ENCODE results near the gene ZNF629.

ZNF629 gene

DNA sequence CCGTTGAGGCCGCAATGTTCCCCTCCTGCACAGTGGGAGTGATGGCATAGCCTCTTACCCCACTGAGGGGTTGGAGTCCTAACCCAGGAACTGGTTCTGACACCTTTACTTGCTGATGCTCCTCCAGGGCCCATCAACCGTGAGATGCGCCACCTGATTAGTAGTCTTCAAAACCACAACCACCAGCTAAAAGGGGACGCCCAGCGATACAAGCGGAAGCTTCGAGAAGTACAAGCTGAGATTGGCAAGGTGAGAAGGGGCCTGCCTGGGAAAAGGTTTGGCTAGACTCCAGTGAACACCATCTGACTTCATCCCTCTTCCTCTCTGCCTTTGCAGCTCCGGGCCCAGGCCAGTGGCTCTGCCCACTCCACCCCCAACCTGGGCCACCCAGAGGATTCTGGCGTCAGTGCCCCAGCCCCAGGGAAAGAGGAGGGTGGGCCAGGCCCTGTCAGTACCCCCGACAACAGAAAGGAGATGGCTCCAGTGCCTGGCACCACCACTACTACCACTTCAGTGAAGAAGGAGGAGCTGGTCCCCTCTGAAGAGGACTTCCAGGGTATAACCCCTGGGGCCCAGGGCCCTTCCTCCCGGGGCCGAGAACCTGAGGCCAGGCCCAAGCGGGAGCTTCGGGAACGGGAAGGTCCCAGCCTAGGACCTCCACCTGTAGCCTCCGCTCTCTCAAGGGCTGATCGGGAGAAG, 19.1 kb downstream of the ZNF629 start:
- TF ChIP-seq, protein P1, sequence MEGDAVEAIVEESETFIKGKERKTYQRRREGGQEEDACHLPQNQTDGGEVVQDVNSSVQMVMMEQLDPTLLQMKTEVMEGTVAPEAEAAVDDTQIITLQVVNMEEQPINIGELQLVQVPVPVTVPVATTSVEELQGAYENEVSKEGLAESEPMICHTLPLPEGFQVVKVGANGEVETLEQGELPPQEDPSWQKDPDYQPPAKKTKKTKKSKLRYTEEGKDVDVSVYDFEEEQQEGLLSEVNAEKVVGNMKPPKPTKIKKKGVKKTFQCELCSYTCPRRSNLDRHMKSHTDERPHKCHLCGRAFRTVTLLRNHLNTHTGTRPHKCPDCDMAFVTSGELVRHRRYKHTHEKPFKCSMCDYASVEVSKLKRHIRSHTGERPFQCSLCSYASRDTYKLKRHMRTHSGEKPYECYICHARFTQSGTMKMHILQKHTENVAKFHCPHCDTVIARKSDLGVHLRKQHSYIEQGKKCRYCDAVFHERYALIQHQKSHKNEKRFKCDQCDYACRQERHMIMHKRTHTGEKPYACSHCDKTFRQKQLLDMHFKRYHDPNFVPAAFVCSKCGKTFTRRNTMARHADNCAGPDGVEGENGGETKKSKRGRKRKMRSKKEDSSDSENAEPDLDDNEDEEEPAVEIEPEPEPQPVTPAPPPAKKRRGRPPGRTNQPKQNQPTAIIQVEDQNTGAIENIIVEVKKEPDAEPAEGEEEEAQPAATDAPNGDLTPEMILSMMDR (IDR thresholded peaks at IDR 0.05; ENCODE audit: extremely low read depth, insufficient read depth, missing control alignments) = no peak
- DNase-seq (ENCODE audit: low spot score) = no peak
- in situ Hi-C loops (cut with MboI; ENCODE audit: low pct_unique_long_range_greater_than_20kb, low sequenced_read_pairs, unreplicated experiment) = no loop called here

DNA sequence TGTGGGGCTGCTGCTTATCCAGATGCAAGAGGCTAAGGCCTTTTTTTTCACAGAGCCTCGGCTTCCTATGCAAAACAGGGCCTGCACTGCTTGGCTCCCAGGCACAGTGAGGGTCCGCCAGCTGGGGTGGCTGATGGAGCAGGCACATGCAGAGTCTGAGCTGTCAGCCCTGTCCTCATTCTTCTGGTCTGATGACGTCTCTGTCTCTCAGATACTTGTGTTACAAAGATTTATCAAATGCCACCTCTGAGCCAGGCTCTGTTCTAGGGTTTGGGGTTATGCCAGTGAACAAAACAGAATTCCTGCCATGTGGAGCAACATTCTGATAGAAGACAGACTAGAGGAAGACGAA, 20.1 kb downstream of the ZNF629 start:
- in situ Hi-C loops (cut with MboI; ENCODE audit: low pct_unique_long_range_greater_than_20kb, low sequenced_read_pairs, unreplicated experiment) = no loop called here
- no peak for DNase-seq (ENCODE audit: low spot score)
- TF ChIP-seq, protein P1 (IDR thresholded peaks at IDR 0.05; ENCODE audit: extremely low read depth, insufficient read depth, missing control alignments) = no peak

DNA sequence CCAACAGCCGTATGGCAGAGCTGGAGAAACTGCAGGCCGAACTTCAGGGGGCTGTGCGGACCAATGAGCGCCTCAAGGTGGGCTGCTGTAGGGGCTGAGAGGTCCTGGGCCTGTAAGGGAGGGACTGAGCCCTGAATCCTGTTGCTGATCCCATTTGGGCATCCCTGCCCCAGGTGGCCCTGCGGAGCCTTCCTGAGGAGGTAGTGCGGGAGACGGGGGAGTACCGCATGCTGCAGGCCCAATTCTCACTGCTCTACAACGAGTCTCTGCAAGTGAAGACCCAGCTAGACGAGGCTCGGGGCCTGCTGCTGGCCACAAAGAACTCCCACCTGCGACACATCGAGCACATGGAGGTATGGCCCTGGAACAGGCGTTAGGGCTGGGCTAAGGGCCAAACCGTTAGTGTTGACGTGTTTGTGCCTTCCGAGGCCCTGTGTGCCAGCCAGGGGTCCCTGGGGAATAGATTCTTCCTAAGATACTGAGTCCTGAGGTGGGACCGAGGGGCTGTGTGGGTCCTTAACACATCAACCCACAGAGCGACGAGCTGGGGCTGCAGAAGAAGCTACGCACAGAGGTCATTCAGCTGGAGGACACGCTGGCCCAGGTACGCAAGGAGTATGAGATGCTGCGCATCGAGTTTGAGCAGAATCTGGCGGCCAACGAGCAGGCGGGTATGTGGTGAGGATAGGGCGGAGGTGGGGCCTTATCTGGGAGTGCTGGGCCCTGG, 20.6 kb downstream of the ZNF629 start:
- TF ChIP-seq, protein P1 (IDR thresholded peaks at IDR 0.05; ENCODE audit: extremely low read depth, insufficient read depth, missing control alignments) = no peak
- no peak for DNase-seq (ENCODE audit: low spot score)
- in situ Hi-C loops (cut with MboI; ENCODE audit: low pct_unique_long_range_greater_than_20kb, low sequenced_read_pairs, unreplicated experiment) = no loop called here

DNA sequence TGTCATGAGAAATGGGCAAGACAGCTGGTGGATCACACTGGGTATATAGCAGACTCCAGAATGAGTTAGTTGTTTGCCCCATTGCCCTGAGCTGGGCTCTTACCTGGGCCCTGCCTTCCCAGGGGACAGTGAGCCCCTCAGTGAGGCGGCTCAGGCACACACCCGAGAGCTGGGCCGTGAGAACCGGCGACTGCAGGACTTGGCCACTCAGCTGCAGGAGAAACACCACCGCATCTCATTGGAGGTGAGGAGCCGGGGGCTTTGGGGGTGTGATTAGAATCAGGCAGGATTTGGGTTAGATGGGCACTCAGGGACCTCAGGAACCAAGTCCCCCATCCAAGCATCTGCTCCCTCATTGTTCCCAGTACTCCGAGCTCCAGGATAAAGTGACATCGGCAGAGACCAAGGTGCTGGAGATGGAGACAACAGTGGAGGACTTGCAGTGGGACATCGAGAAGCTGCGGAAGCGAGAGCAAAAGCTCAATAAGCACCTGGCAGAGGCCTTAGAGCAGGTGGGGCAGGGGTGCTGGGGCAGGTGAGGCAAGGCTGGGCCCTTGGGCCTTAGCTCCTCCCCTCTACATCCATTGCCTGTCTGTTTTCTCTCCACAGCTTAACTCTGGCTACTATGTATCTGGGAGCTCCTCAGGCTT, 22.1 kb downstream of the ZNF629 start:
- DNase-seq (ENCODE audit: low spot score) = no peak
- TF ChIP-seq, protein P1 (IDR thresholded peaks at IDR 0.05; ENCODE audit: extremely low read depth, insufficient read depth, missing control alignments) = no peak
- in situ Hi-C loops (cut with MboI; ENCODE audit: low pct_unique_long_range_greater_than_20kb, low sequenced_read_pairs, unreplicated experiment) = no loop called here

DNA sequence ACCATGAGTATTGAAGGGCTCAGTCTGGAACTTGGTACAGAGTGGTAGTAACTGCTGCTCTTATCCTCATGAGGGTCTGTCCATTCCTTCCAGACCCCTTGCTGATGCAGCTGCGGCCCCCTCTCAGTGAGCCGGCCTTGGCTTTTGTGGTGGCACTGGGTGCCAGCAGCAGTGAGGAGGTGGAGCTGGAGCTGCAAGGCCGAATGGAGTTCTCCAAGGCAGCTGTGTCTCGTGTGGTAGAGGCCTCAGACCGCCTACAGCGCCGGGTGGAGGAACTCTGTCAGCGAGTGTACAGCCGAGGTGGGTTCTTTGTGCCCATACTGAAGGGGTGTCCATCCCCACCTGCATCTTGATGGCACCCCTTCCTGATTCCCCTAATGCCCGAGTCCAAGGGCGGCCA, 22.9 kb downstream of the ZNF629 start:
- in situ Hi-C loops (cut with MboI; ENCODE audit: low pct_unique_long_range_greater_than_20kb, low sequenced_read_pairs, unreplicated experiment) = no loop called here
- DNase-seq (ENCODE audit: low spot score) = no peak
- TF ChIP-seq, protein P1 (IDR thresholded peaks at IDR 0.05; ENCODE audit: extremely low read depth, insufficient read depth, missing control alignments) = no peak

DNA sequence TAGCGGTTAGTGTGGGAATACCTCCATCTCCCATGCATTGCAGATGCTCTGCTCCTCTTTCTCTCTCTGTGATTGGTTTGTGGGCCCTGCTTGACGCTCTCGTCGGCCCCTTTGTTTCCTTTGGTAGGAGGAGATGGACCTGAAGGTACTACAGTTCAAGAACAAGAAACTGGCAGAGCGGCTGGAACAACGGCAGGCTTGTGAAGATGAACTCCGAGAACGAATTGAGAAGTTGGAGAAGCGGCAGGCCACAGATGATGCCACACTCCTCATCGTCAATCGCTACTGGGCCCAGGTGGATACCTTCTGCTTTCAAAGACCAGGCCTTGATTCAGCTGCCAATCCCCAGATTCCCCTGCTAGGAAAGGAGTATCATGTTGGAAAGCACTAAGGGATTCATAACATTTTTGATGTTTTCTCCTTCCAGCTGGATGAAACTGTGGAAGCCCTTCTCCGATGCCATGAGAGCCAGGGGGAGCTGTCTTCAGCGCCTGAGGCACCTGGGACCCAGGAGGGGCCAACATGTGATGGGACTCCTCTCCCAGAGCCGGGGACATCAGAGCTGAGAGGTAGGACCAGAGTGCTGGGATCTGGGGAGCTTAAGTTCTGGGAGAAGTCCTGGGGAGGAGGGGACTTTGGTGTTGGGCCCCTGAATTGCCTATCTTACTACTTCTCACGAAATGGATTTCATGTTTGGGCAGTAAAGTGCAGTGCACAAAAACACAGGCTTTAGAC, 23.8 kb downstream of the ZNF629 start:
- TF ChIP-seq, protein P1 (IDR thresholded peaks at IDR 0.05; ENCODE audit: extremely low read depth, insufficient read depth, missing control alignments) = no peak
- in situ Hi-C loops (cut with MboI; ENCODE audit: low pct_unique_long_range_greater_than_20kb, low sequenced_read_pairs, unreplicated experiment) = no loop called here

More for the DNA sequence above, 23.8 kb downstream of the ZNF629 start:
- DNase-seq (ENCODE audit: low spot score) = no peak

Measured in GM13977 (cell line).